H9 (cell line): ENCODE data around the gene NCOA4. TPM values are rescaled to one million over a fixed set of nuclear protein-coding genes. Genes with fewer than 3 reads are reported as not detected.

Experiments
- DNase-seq: peaks from one replicate; pipeline ENCODE4 v3.0.0-alpha.2; 2017
- H2AFZ ChIP-seq: one replicate; pipeline ENCODE4 v1.6.1; 2013; ENCODE audit warnings: mild to moderate bottlenecking, low read length, control low read depth, moderate library complexity
- H2AK5ac ChIP-seq: 2 replicates; pipeline ENCODE4 v1.6.1; 2013; ENCODE audit warnings: low read length, control low read depth, mixed read lengths; ENCODE audit not compliant: insufficient read length
- H2BK120ac ChIP-seq: one replicate; pipeline ENCODE4 v1.6.1; 2013; ENCODE audit warnings: low read depth, mild to moderate bottlenecking, low read length, control low read depth, inconsistent platforms; ENCODE audit not compliant: poor library complexity, severe bottlenecking
- H2BK12ac ChIP-seq: 2 replicates; pipeline ENCODE4 v1.6.1; 2013; ENCODE audit warnings: low read length, control low read depth, mixed read lengths, low read depth; ENCODE audit not compliant: insufficient read length
- H2BK15ac ChIP-seq: 2 replicates; pipeline ENCODE4 v1.6.1; 2013; ENCODE audit warnings: low read depth, low read length, control low read depth
- H2BK20ac ChIP-seq: one replicate; pipeline ENCODE4 v1.6.1; 2013; ENCODE audit warnings: low read depth, mild to moderate bottlenecking, low read length, control low read depth, inconsistent platforms; ENCODE audit not compliant: poor library complexity, severe bottlenecking
- H2BK5ac ChIP-seq: 2 replicates; pipeline ENCODE4 v1.6.1; 2013; ENCODE audit warnings: low read length, control low read depth, mixed read lengths; ENCODE audit not compliant: insufficient read length
- H3K14ac ChIP-seq: 2 replicates; pipeline ENCODE4 v1.6.1; 2013; ENCODE audit warnings: low read length, control low read depth; ENCODE audit not compliant: insufficient read depth
- H3K18ac ChIP-seq: 2 replicates; pipeline ENCODE4 v1.6.1; 2013; ENCODE audit warnings: low read depth, mild to moderate bottlenecking, mixed read lengths, low read length, control low read depth; ENCODE audit not compliant: insufficient read length
- H3K23ac ChIP-seq: 2 replicates; pipeline ENCODE4 v1.6.1; 2013; ENCODE audit warnings: low read length, control low read depth, mixed read lengths, low read depth; ENCODE audit not compliant: insufficient read length
- H3K23me2 ChIP-seq: 2 replicates; pipeline ENCODE4 v1.6.1; 2013; ENCODE audit warnings: low read depth, mild to moderate bottlenecking, mixed read lengths, low read length, control low read depth; ENCODE audit not compliant: insufficient read length, poor library complexity, severe bottlenecking
- H3K27ac ChIP-seq: 2 replicates; pipeline ENCODE4 v1.5.1; 2013; ENCODE audit warnings: low read length, control low read depth, mixed read lengths, low read depth; ENCODE audit not compliant: insufficient read length
- H3K27me3 ChIP-seq: 2 replicates; pipeline ENCODE4 v1.6.1; 2013; ENCODE audit warnings: low read length, control low read depth, inconsistent platforms; ENCODE audit not compliant: insufficient read depth
- H3K4ac ChIP-seq: 2 replicates; pipeline ENCODE4 v1.6.1; 2013; ENCODE audit warnings: low read depth, mild to moderate bottlenecking, control low read depth, inconsistent platforms, low read length, moderate library complexity
- H3K4me1 ChIP-seq: 2 replicates; pipeline ENCODE4 v1.6.1; 2013; ENCODE audit warnings: low read length, control low read depth, inconsistent platforms; ENCODE audit not compliant: insufficient read depth
- H3K4me2 ChIP-seq: 2 replicates; pipeline ENCODE4 v1.6.1; 2013; ENCODE audit warnings: low read length, control low read depth, mixed read lengths; ENCODE audit not compliant: insufficient read length, insufficient read depth
- H3K56ac ChIP-seq: 2 replicates; pipeline ENCODE4 v1.6.1; 2013; ENCODE audit warnings: low read depth, mild to moderate bottlenecking, mixed read lengths, low read length, control low read depth; ENCODE audit not compliant: insufficient read length
- H3K79me1 ChIP-seq: 2 replicates; pipeline ENCODE4 v1.6.1; 2013; ENCODE audit warnings: low read depth, mild to moderate bottlenecking, moderate library complexity, low read length, control low read depth, inconsistent platforms; ENCODE audit not compliant: insufficient read depth, poor library complexity, severe bottlenecking
- H3K79me2 ChIP-seq: 2 replicates; pipeline ENCODE4 v1.6.1; 2013; ENCODE audit warnings: low read length, control low read depth, inconsistent platforms; ENCODE audit not compliant: insufficient read depth
- H3K9ac ChIP-seq: 2 replicates; pipeline ENCODE4 v1.6.1; 2013; ENCODE audit warnings: low read length, control low read depth, mixed read lengths; ENCODE audit not compliant: insufficient read length; ENCODE audit errors: extremely low read depth
- H3K9me3 ChIP-seq: one replicate; pipeline ENCODE4 v1.6.1; 2013; ENCODE audit warnings: low read depth, low read length, inconsistent platforms; ENCODE audit not compliant: control insufficient read depth
- H3T11ph ChIP-seq: one replicate; pipeline ENCODE4 v1.6.1; 2013; ENCODE audit warnings: mild to moderate bottlenecking, low read length, control low read depth, inconsistent platforms
- H4K20me1 ChIP-seq: one replicate; pipeline ENCODE4 v1.6.1; 2013; ENCODE audit not compliant: control insufficient read depth, insufficient read length, insufficient read depth
- H4K5ac ChIP-seq: 2 replicates; pipeline ENCODE4 v1.6.1; 2013; ENCODE audit warnings: low read depth, mild to moderate bottlenecking, mixed read lengths, low read length, control low read depth; ENCODE audit not compliant: insufficient read length
- H4K8ac ChIP-seq: replicated peaks from 2 replicates; pipeline ENCODE4 v1.6.1; 2013; ENCODE audit warnings: low read length, control low read depth, mixed read lengths, low read depth; ENCODE audit not compliant: insufficient read length
- H4K91ac ChIP-seq: 2 replicates; pipeline ENCODE4 v1.6.1; 2013; ENCODE audit warnings: low read depth, mild to moderate bottlenecking, moderate library complexity, mixed read lengths, low read length, control low read depth; ENCODE audit not compliant: insufficient read length
- H3K27ac Mint-ChIP-seq, 3 experiments: 2 replicates in 2 of 3; 3 replicates in 1 of 3; pipeline ENCODE4 v1.8.0; 2020 to 2021; ENCODE audit warnings: mixed read lengths in 3 of 3, mild to moderate bottlenecking in 1 of 3, moderate library complexity in 1 of 3
- H3K27me3 Mint-ChIP-seq: 2 replicates; pipeline ENCODE4 v1.8.0; 2021; ENCODE audit warnings: low read depth, mild to moderate bottlenecking, moderate library complexity, mixed read lengths
- H3K36me3 Mint-ChIP-seq, 3 experiments: 2 replicates in 2 of 3; 3 replicates in 1 of 3; pipeline ENCODE4 v1.8.0; 2020 to 2021; ENCODE audit warnings: low read depth in 3 of 3, mixed read lengths in 3 of 3; ENCODE audit not compliant: insufficient read depth in 1 of 3
- H3K4me1 Mint-ChIP-seq, 2 experiments: 2 replicates each; pipeline ENCODE4 v1.8.0; 2020; ENCODE audit warnings: mixed read lengths in 2 of 2
- H3K4me3 Mint-ChIP-seq, 2 experiments: 2 replicates in 1 of 2; 3 replicates in 1 of 2; pipeline ENCODE4 v1.8.0; 2020 to 2021; ENCODE audit warnings: mild to moderate bottlenecking in 2 of 2, mixed read lengths in 2 of 2, moderate library complexity in 1 of 2
- H3K9me3 Mint-ChIP-seq, 2 experiments: 2 replicates in 1 of 2; 3 replicates in 1 of 2; pipeline ENCODE4 v1.8.0; 2020; ENCODE audit warnings: mild to moderate bottlenecking in 2 of 2, mixed read lengths in 2 of 2, moderate library complexity in 1 of 2
- CTCF ChIP-seq: fragments of 200-600 bp; sonication (generic); conservative IDR thresholded peaks from 3 replicates; pipeline ENCODE4 v1.8.0; 2021; ENCODE audit warnings: antibody characterized with exemption, mild to moderate bottlenecking
- WGBS: extraction: QIAGEN DNeasy Blood & Tissue Kit; methylation state at CpG from one replicate; pipeline ENCODE4 v1.1.7; 2013; ENCODE audit warnings: missing lambda C conversion rate, low lambda C conversion rate, mixed read lengths; ENCODE audit not compliant: insufficient read length; ENCODE audit errors: extremely low coverage; 5-methylcytosine and 5-hydroxymethylcytosine counted together
- total RNA-seq: library from RNA; stranded (reverse); gene quantifications from 2 replicates; pipeline ENCODE4 v1.2.1, GENCODE V29; 2021

The NCOA4 gene
- total RNA-seq, 1 experiment from 2014 or later = 83.3 TPM

GRCh38 chr10:46025406-46025805, 5.0 kb downstream of the NCOA4 start:
- Histone ChIP-seq H2AFZ (no peak overlapping the region), H3K9ac (no peak overlapping the region), H3K18ac (no peak overlapping the region), H3K4ac (no peak overlapping the region), H2BK15ac (no peak overlapping the region), H3K56ac (no peak overlapping the region), H4K91ac (no peak overlapping the region), H3K23me2 (peaks cover 3% of the 10 kb centered on the region), H3K79me1 (no peaks in the 10 kb centered on the region), H4K5ac (no peak overlapping the region), H3K27ac (no peak overlapping the region), H3K9me3 (no peaks in the 10 kb centered on the region), H4K8ac (no peak overlapping the region), H3T11ph (no peak overlapping the region), H2BK12ac (no peak overlapping the region), H2BK120ac (no peak overlapping the region), H2AK5ac (no peak overlapping the region), H3K79me2 (peaks cover 3% of the 10 kb centered on the region; the same call in 1 of the 2 replicates), H2BK20ac (no peak overlapping the region), H3K14ac (no peak overlapping the region), H4K20me1 (no peaks in the 10 kb centered on the region), H2BK5ac (no peak overlapping the region), H3K23ac (no peak overlapping the region), H3K4me1 (no peaks in the 10 kb centered on the region), H3K4me2 (no peak overlapping the region), H3K27me3 (no peaks in the 10 kb centered on the region)
- no peaks in the 10 kb centered on the region for H3K36me3 Mint-ChIP-seq
- H3K27me3 Mint-ChIP-seq = no peaks in the 10 kb centered on the region
- no peak overlapping the region for H3K4me3 Mint-ChIP-seq
- DNase-seq = no peak
- no peak for TF ChIP-seq CTCF
- H3K27ac Mint-ChIP-seq = no peak overlapping the region; a peak in 1 of 7 replicates
- no peaks in the 10 kb centered on the region for H3K9me3 Mint-ChIP-seq
- H3K4me1 Mint-ChIP-seq = peaks cover 32 to 33% of the 10 kb centered on the region in 2 experiments
- no CpG with 5 or more reads among the region's 2 CpGs for WGBS
